HepG2 (cell line): Measurements from ENCODE around the gene WDR59. TPM values are rescaled to one million over a fixed set of nuclear protein-coding genes. Genes with fewer than 3 reads are reported as not detected.

ENCODE experiments used
- AHR ChIP-seq: IDR thresholded peaks from 2 replicates; pipeline ENCODE4 v1.6.1; 2018; ENCODE audit warnings: missing genetic modification reagents, missing compliant biosample characterization
- ATM ChIP-seq: fragments of 450-650 bp; IDR thresholded peaks from 2 replicates; pipeline ENCODE4 v1.7.1; 2017; ENCODE audit warnings: mild to moderate bottlenecking, borderline replicate concordance
- GRHL1 ChIP-seq: sonication (generic); formaldehyde crosslinking; conservative IDR thresholded peaks from 2 replicates; pipeline ENCODE4 v1.8.0; 2022; ENCODE audit warnings: missing genetic modification reagents
- IKZF4 ChIP-seq: sonication (generic); formaldehyde crosslinking; IDR thresholded peaks from 2 replicates; pipeline ENCODE4 v1.5.1; 2020; ENCODE audit warnings: borderline replicate concordance, mild to moderate bottlenecking, low read depth, missing genetic modification reagents; ENCODE audit errors: not compliant biosample characterization
- KAT2B ChIP-seq: fragments of 150-350 bp; IDR thresholded peaks from 2 replicates; pipeline ENCODE4 v1.6.1; 2014; ENCODE audit warnings: low read depth, low read length, borderline replicate concordance
- MTERF4 ChIP-seq: sonication (generic); formaldehyde crosslinking; IDR thresholded peaks from 2 replicates; pipeline ENCODE4 v1.8.0; 2023; ENCODE audit warnings: mild to moderate bottlenecking, missing genetic modification reagents
- NFE2 ChIP-seq: sonication (generic); formaldehyde crosslinking; IDR thresholded peaks from 2 replicates; pipeline ENCODE4 v1.4.0; 2020; ENCODE audit warnings: missing genetic modification reagents
- RFX1 ChIP-seq: fragments of 450-650 bp; IDR thresholded peaks from 2 replicates; pipeline ENCODE4 v1.6.1; 2017
- TARDBP ChIP-seq: sonication (generic); formaldehyde crosslinking; IDR thresholded peaks from 2 replicates; pipeline ENCODE4 v1.8.0; 2022; ENCODE audit warnings: mild to moderate bottlenecking, missing genetic modification reagents
- YEATS2 ChIP-seq: sonication (generic); formaldehyde crosslinking; IDR thresholded peaks from 2 replicates; pipeline ENCODE4 v1.4.0; 2020; ENCODE audit warnings: missing genetic modification reagents, borderline replicate concordance
- ZBTB3 ChIP-seq: sonication (generic); formaldehyde crosslinking; IDR thresholded peaks from 2 replicates; pipeline ENCODE4 v1.4.0; 2020; ENCODE audit warnings: low read depth, mild to moderate bottlenecking, moderate library complexity, missing genetic modification reagents, borderline replicate concordance
- ZFYVE20 ChIP-seq: sonication (generic); formaldehyde crosslinking; IDR thresholded peaks from 2 replicates; pipeline ENCODE4 v1.8.0; 2023; ENCODE audit warnings: low read depth, mild to moderate bottlenecking, moderate library complexity, missing genetic modification reagents, borderline replicate concordance
- ZNF607 ChIP-seq: sonication (generic); formaldehyde crosslinking; IDR thresholded peaks from 2 replicates; pipeline ENCODE4 v1.5.1; 2020; ENCODE audit warnings: missing genetic modification reagents, mild to moderate bottlenecking, borderline replicate concordance
- ZNF891 ChIP-seq: sonication (generic); formaldehyde crosslinking; IDR thresholded peaks from 2 replicates; pipeline ENCODE4 v1.5.0; 2020; ENCODE audit warnings: mild to moderate bottlenecking, missing genetic modification reagents
- ZSCAN25 ChIP-seq: sonication (generic); formaldehyde crosslinking; IDR thresholded peaks from 2 replicates; pipeline ENCODE4 v1.8.0; 2022; ENCODE audit warnings: mild to moderate bottlenecking, missing genetic modification reagents
- polyA plus RNA-seq, 8 experiments: library from polyadenylated mRNA; depleted of rRNA in 3 of 8; stranded (reverse) in 7 of 8; unstranded in 1 of 8; fragments of >200 nt; fragmentation: Illumina TruSeq in 4 of 8; extraction: Trizol in 4 of 8; gene quantifications; 2 replicates each; pipeline versions ENCODE4 v1.2.1 to v1.2.3, GENCODE V29; 2011 to 2016; ENCODE audit warnings: low read depth in 4 of 8, missing spikeins in 1 of 8, mixed read lengths in 1 of 8; ENCODE audit not compliant: insufficient read depth in 1 of 8
- total RNA-seq, 5 experiments: library from RNA; depleted of rRNA; stranded (reverse); fragments of >200 nt; fragmentation: Illumina TruSeq; extraction: Trizol; gene quantifications; 2 replicates each; pipeline ENCODE4 v1.2.3, GENCODE V29; 2016; ENCODE audit warnings: low read depth in 1 of 5
- TF ChIP-seq, protein P1 (sequence below): sonication (generic); formaldehyde crosslinking; IDR thresholded peaks from 2 replicates; pipeline ENCODE4 v1.4.0; 2020; ENCODE audit warnings: mild to moderate bottlenecking, missing genetic modification reagents
- TF ChIP-seq, protein P2 (sequence below): sonication (generic); formaldehyde crosslinking; IDR thresholded peaks from 2 replicates; pipeline ENCODE4 v1.4.0; 2020; ENCODE audit warnings: missing genetic modification reagents
- TF ChIP-seq, protein P3 (sequence below): sonication (generic); formaldehyde crosslinking; IDR thresholded peaks from 2 replicates; pipeline ENCODE4 v1.8.0; 2022; ENCODE audit warnings: mild to moderate bottlenecking, missing genetic modification reagents; ENCODE audit not compliant: insufficient replicate concordance

WDR59 gene
- total and polyA plus RNA-seq, 2 of the 13 experiments (the other 11 are each of a cell fraction or from before 2014, with no cell fraction given): 65.2 to 306 TPM

GRCh38 chr16:75000481-75001081 lies 15.7 kb upstream of the WDR59 start (continued):
- TF ChIP-seq IKZF4 (CRISPR knock-in tag) (no peak), GRHL1 (CRISPR knock-in tag) (no peak), AHR (CRISPR knock-in tag) (no peak), KAT2B (no peak), ZBTB3 (CRISPR knock-in tag) (no peak), TARDBP (CRISPR knock-in tag) (no peak), ATM (no peak), NFE2 (CRISPR knock-in tag) (no peak), YEATS2 (CRISPR knock-in tag) (no peak), ZFYVE20 (CRISPR knock-in tag) (no peak), RFX1 (no peak), MTERF4 (CRISPR knock-in tag) (no peak), ZSCAN25 (CRISPR knock-in tag) (no peak), ZNF891 (CRISPR knock-in tag) (no peak), ZNF607 (0 out of 2 replicates have a peak, but pooled peaks have one; percentile 23)
- TF ChIP-seq, protein P1, sequence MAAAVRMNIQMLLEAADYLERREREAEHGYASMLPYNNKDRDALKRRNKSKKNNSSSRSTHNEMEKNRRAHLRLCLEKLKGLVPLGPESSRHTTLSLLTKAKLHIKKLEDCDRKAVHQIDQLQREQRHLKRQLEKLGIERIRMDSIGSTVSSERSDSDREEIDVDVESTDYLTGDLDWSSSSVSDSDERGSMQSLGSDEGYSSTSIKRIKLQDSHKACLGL (CRISPR knock-in tag): no peak
- TF ChIP-seq, protein P2, sequence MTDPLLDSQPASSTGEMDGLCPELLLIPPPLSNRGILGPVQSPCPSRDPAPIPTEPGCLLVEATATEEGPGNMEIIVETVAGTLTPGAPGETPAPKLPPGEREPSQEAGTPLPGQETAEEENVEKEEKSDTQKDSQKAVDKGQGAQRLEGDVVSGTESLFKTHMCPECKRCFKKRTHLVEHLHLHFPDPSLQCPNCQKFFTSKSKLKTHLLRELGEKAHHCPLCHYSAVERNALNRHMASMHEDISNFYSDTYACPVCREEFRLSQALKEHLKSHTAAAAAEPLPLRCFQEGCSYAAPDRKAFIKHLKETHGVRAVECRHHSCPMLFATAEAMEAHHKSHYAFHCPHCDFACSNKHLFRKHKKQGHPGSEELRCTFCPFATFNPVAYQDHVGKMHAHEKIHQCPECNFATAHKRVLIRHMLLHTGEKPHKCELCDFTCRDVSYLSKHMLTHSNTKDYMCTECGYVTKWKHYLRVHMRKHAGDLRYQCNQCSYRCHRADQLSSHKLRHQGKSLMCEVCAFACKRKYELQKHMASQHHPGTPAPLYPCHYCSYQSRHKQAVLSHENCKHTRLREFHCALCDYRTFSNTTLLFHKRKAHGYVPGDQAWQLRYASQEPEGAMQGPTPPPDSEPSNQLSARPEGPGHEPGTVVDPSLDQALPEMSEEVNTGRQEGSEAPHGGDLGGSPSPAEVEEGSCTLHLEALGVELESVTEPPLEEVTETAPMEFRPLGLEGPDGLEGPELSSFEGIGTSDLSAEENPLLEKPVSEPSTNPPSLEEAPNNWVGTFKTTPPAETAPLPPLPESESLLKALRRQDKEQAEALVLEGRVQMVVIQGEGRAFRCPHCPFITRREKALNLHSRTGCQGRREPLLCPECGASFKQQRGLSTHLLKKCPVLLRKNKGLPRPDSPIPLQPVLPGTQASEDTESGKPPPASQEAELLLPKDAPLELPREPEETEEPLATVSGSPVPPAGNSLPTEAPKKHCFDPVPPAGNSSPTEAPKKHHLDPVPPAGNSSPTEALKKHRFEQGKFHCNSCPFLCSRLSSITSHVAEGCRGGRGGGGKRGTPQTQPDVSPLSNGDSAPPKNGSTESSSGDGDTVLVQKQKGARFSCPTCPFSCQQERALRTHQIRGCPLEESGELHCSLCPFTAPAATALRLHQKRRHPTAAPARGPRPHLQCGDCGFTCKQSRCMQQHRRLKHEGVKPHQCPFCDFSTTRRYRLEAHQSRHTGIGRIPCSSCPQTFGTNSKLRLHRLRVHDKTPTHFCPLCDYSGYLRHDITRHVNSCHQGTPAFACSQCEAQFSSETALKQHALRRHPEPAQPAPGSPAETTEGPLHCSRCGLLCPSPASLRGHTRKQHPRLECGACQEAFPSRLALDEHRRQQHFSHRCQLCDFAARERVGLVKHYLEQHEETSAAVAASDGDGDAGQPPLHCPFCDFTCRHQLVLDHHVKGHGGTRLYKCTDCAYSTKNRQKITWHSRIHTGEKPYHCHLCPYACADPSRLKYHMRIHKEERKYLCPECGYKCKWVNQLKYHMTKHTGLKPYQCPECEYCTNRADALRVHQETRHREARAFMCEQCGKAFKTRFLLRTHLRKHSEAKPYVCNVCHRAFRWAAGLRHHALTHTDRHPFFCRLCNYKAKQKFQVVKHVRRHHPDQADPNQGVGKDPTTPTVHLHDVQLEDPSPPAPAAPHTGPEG: no peak
- TF ChIP-seq, protein P3, sequence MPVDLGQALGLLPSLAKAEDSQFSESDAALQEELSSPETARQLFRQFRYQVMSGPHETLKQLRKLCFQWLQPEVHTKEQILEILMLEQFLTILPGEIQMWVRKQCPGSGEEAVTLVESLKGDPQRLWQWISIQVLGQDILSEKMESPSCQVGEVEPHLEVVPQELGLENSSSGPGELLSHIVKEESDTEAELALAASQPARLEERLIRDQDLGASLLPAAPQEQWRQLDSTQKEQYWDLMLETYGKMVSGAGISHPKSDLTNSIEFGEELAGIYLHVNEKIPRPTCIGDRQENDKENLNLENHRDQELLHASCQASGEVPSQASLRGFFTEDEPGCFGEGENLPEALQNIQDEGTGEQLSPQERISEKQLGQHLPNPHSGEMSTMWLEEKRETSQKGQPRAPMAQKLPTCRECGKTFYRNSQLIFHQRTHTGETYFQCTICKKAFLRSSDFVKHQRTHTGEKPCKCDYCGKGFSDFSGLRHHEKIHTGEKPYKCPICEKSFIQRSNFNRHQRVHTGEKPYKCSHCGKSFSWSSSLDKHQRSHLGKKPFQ: no peak
